DND-41 (cell line): ENCODE data around the gene MAMDC2.

Source experiments
- ATAC-seq: fragments of 200-7000 bp; cut with Tn5 transposase; 3 replicates; pipeline ENCODE4 v1.9.1; 2021; ENCODE audit warnings: low read depth; ENCODE audit not compliant: insufficient read depth
- DNase-seq: peaks from one replicate; pipeline ENCODE4 v3.0.0-alpha.2; 2020
- H2AFZ ChIP-seq: 2 replicates; pipeline ENCODE4 v1.6.0; 2012; ENCODE audit warnings: low read depth, low read length
- H3K27ac ChIP-seq: 2 replicates; pipeline ENCODE4 v1.5.1; 2012; ENCODE audit warnings: low read length, inconsistent platforms
- H3K27me3 ChIP-seq: fragments of 200-600 bp; sonication (generic); 2 replicates; pipeline ENCODE4 v1.6.0; 2012; ENCODE audit warnings: low read length, mild to moderate bottlenecking, inconsistent platforms; ENCODE audit not compliant: insufficient read depth, poor library complexity
- H3K36me3 ChIP-seq: 2 replicates; pipeline ENCODE4 v1.5.1; 2012; ENCODE audit warnings: low read length, inconsistent platforms; ENCODE audit not compliant: insufficient read depth
- H3K4me1 ChIP-seq: 2 replicates; pipeline ENCODE4 v1.5.1; 2012; ENCODE audit warnings: mild to moderate bottlenecking, low read length; ENCODE audit not compliant: insufficient read depth
- H3K4me2 ChIP-seq: 2 replicates; pipeline ENCODE4 v1.6.0; 2012; ENCODE audit warnings: mild to moderate bottlenecking, moderate library complexity, low read length, inconsistent platforms; ENCODE audit not compliant: insufficient read depth
- H3K4me3 ChIP-seq, 2 experiments: fragments of 200-600 bp in 1 of 2; shearing (Covaris generic) in 1 of 2; 2 replicates each; pipeline ENCODE4 v1.5.1; 2012 to 2016; ENCODE audit warnings: inconsistent platforms in 2 of 2, low read length in 2 of 2, mild to moderate bottlenecking in 2 of 2, low read depth in 1 of 2, moderate library complexity in 1 of 2
- H3K79me2 ChIP-seq: 2 replicates; pipeline ENCODE4 v1.6.0; 2012; ENCODE audit warnings: low read length, inconsistent platforms; ENCODE audit not compliant: insufficient read depth
- H3K9ac ChIP-seq: 2 replicates; pipeline ENCODE4 v1.6.0; 2012; ENCODE audit warnings: low read depth, mild to moderate bottlenecking, inconsistent platforms, low read length, moderate library complexity
- H3K9me3 ChIP-seq: 2 replicates; pipeline ENCODE4 v1.5.1; 2012; ENCODE audit warnings: low read length, moderate library complexity, mild to moderate bottlenecking, inconsistent platforms; ENCODE audit not compliant: insufficient read depth, severe bottlenecking
- H4K20me1 ChIP-seq: 2 replicates; pipeline ENCODE4 v1.6.0; 2012; ENCODE audit warnings: low read length; ENCODE audit not compliant: insufficient read depth
- CTCF ChIP-seq: IDR thresholded peaks from 2 replicates; pipeline ENCODE4 v1.5.1; 2012; ENCODE audit warnings: borderline replicate concordance, low read length, moderate library complexity, mild to moderate bottlenecking; ENCODE audit not compliant: poor library complexity, severe bottlenecking; ENCODE audit errors: extremely low read depth
- EZH2 ChIP-seq: IDR thresholded peaks from 3 replicates; pipeline ENCODE4 v1.6.1; 2012; ENCODE audit warnings: borderline replicate concordance, low read depth, mild to moderate bottlenecking, moderate library complexity, low read length, inconsistent platforms; ENCODE audit not compliant: severe bottlenecking

The MAMDC2 gene

GRCh38 chr9:70054521-70054920 lies 10.9 kb downstream of the MAMDC2 start:
- no peaks in the 10 kb centered on the region for H4K20me1 ChIP-seq
- H3K4me3 ChIP-seq: no peak overlapping the region
- no peak overlapping the region for H3K27ac ChIP-seq
- no peaks in the 10 kb centered on the region for H3K36me3 ChIP-seq
- TF ChIP-seq EZH2 (no peak), CTCF (no peak)
- H2AFZ ChIP-seq: no peak overlapping the region
- no peaks in the 10 kb centered on the region for H3K4me1 ChIP-seq
- H3K9me3 ChIP-seq: no peaks in the 10 kb centered on the region
- H3K9ac ChIP-seq: no peak overlapping the region
- no peaks in the 10 kb centered on the region for H3K79me2 ChIP-seq
- DNase-seq (no peak), ATAC-seq (no peak)
- peaks cover 2% of the 10 kb centered on the region for H3K27me3 ChIP-seq
- no peak overlapping the region for H3K4me2 ChIP-seq

GRCh38 chr9:70055406-70056210 lies 12.0 kb downstream of the MAMDC2 start:
- no peak overlapping the region for H3K9ac ChIP-seq
- ATAC-seq (no peak), DNase-seq (no peak)
- peaks cover 2% of the 10 kb centered on the region for H3K27me3 ChIP-seq
- no peaks in the 10 kb centered on the region for H3K36me3 ChIP-seq
- H3K79me2 ChIP-seq: no peaks in the 10 kb centered on the region
- no peak overlapping the region for H3K4me2 ChIP-seq
- H4K20me1 ChIP-seq: no peaks in the 10 kb centered on the region
- no peak overlapping the region for H3K27ac ChIP-seq
- H2AFZ ChIP-seq: no peak overlapping the region
- no peak for TF ChIP-seq CTCF
- TF ChIP-seq EZH2: no peak
- H3K9me3 ChIP-seq: no peaks in the 10 kb centered on the region
- no peaks in the 10 kb centered on the region for H3K4me1 ChIP-seq
- H3K4me3 ChIP-seq: no peak overlapping the region

GRCh38 chr9:70056211-70056944 lies 12.7 kb downstream of the MAMDC2 start:
- Histone ChIP-seq H3K4me2 (no peak overlapping the region), H3K36me3 (no peaks in the 10 kb centered on the region), H2AFZ (no peak overlapping the region), H3K4me3 (no peak overlapping the region), H3K4me1 (no peaks in the 10 kb centered on the region), H3K9ac (no peak overlapping the region), H3K9me3 (no peaks in the 10 kb centered on the region), H3K79me2 (no peaks in the 10 kb centered on the region), H3K27me3 (peaks cover 2% of the 10 kb centered on the region), H3K27ac (no peak overlapping the region), H4K20me1 (no peaks in the 10 kb centered on the region)
- no peak for TF ChIP-seq CTCF
- TF ChIP-seq EZH2: no peak
- ATAC-seq (no peak), DNase-seq (no peak)
